ENCODE data around the gene GLRX3.

Gene GLRX3

DNA sequence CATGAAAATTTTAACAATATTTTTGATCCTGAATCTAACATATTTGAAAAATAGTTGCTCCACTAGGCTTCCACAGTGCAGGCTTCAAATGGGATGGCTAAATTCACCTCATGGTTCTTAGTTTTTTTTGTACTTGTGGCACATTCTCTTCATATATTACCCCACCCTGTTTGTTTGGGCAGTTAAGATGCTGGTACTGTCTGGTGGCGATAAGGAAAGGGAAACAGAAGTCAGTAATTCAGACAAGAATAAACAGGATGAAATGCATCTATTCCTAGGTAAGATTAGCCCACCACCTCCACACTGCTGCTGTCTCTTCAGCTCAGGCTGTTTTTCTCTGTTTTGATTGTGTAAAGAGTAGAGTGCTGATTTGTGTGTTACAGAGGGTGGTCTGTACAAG lies 44.2 kb downstream of the GLRX3 start:
- H3F3A ChIP-seq (ENCODE audit: insufficient read depth), result no peaks in the 10 kb centered on the region
- H3K27me3 ChIP-seq (ENCODE audit: low read length), result no peaks in the 10 kb centered on the region
- no peak overlapping the region for H3K4me2 ChIP-seq (ENCODE audit: low read depth, low read length, poor library complexity, severe bottlenecking)
- TF ChIP-seq EZH2phosphoT487 (conservative IDR thresholded peaks at IDR 0.05; ENCODE audit: low read length) (no peak), CTCF (IDR thresholded peaks at IDR 0.05; ENCODE audit: insufficient read depth, low read length, poor library complexity, severe bottlenecking) (no peak)
- no peaks in the 10 kb centered on the region for H4K20me1 ChIP-seq (ENCODE audit: low read depth, low read length)
- H3K9me2 ChIP-seq (replicated peaks; ENCODE audit: insufficient read depth, low read length), result no peaks in the 10 kb centered on the region
- H3K79me2 ChIP-seq (ENCODE audit: insufficient read depth, low read length), result no peaks in the 10 kb centered on the region
- H3K9ac ChIP-seq (ENCODE audit: low read length), result no peak overlapping the region
- H3K4me3 ChIP-seq (ENCODE audit: insufficient read depth, low read length, poor library complexity, severe bottlenecking), result no peak overlapping the region
- H3K36me3 ChIP-seq (ENCODE audit: low read length), result peaks cover 16% of the 10 kb centered on the region; the same call in 1 of the 2 replicates
- no peaks in the 10 kb centered on the region for H3K9me3 ChIP-seq (ENCODE audit: insufficient read depth, low read length)
- no peak overlapping the region for H2AFZ ChIP-seq (ENCODE audit: low read depth, low read length, severe bottlenecking)
- no peak overlapping the region for H3K27ac ChIP-seq (ENCODE audit: low read depth, low read length)

DNA sequence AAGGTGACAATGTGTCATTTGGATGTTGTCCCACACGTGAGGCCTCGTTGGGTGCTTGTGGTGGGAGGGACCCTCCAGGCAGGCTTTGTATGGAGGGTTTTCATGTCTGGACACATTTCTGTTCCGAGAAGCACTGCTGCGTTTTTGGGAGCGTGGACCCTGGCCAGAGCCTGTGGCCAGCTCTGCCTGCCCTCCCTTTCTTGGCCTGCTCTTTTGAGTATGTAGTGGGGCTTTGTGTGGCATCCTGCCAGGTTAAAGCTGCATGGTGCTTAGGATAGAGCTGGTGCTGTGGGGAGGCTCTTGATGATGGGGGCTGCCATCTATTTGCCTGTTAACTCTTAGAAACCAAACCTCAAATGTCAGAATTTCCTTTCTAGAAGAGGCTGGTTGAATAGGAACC lies 45.7 kb downstream of the GLRX3 start:
- H3K27me3 ChIP-seq (ENCODE audit: low read length), result no peaks in the 10 kb centered on the region
- H3K4me3 ChIP-seq (ENCODE audit: insufficient read depth, low read length, poor library complexity, severe bottlenecking), result no peak overlapping the region
- no peaks in the 10 kb centered on the region for H3K9me3 ChIP-seq (ENCODE audit: insufficient read depth, low read length)
- H3K4me2 ChIP-seq (ENCODE audit: low read depth, low read length, poor library complexity, severe bottlenecking), result no peak overlapping the region
- H4K20me1 ChIP-seq (ENCODE audit: low read depth, low read length), result no peaks in the 10 kb centered on the region
- no peak overlapping the region for H3K9ac ChIP-seq (ENCODE audit: low read length)
- no peaks in the 10 kb centered on the region for H3K9me2 ChIP-seq (replicated peaks; ENCODE audit: insufficient read depth, low read length)
- no peak for TF ChIP-seq CTCF (IDR thresholded peaks at IDR 0.05; ENCODE audit: insufficient read depth, low read length, poor library complexity, severe bottlenecking)
- no peak for TF ChIP-seq EZH2phosphoT487 (conservative IDR thresholded peaks at IDR 0.05; ENCODE audit: low read length)
- no peak overlapping the region for H2AFZ ChIP-seq (ENCODE audit: low read depth, low read length, severe bottlenecking)
- H3K36me3 ChIP-seq (ENCODE audit: low read length), result peaks cover 16% of the 10 kb centered on the region; the same call in 1 of the 2 replicates
- H3K27ac ChIP-seq (ENCODE audit: low read depth, low read length), result no peak overlapping the region
- H3K79me2 ChIP-seq (ENCODE audit: insufficient read depth, low read length), result no peaks in the 10 kb centered on the region
- no peaks in the 10 kb centered on the region for H3F3A ChIP-seq (ENCODE audit: insufficient read depth)

- peaks cover 13% of the 10 kb centered on the region; the same call in 1 of the 2 replicates for H3K36me3 ChIP-seq (ENCODE audit: low read length)
- no peak overlapping the region for H3K4me3 ChIP-seq (ENCODE audit: insufficient read depth, low read length, poor library complexity, severe bottlenecking)
- no peaks in the 10 kb centered on the region for H3K79me2 ChIP-seq (ENCODE audit: insufficient read depth, low read length)
- H3K9me2 ChIP-seq (replicated peaks; ENCODE audit: insufficient read depth, low read length), result no peaks in the 10 kb centered on the region
- H3K9me3 ChIP-seq (ENCODE audit: insufficient read depth, low read length), result no peaks in the 10 kb centered on the region
- H3K27ac ChIP-seq (ENCODE audit: low read depth, low read length), result no peak overlapping the region
- no peak overlapping the region for H3K4me2 ChIP-seq (ENCODE audit: low read depth, low read length, poor library complexity, severe bottlenecking)
- H3K9ac ChIP-seq (ENCODE audit: low read length), result no peak overlapping the region
- H3F3A ChIP-seq (ENCODE audit: insufficient read depth), result no peaks in the 10 kb centered on the region
- no peak overlapping the region for H2AFZ ChIP-seq (ENCODE audit: low read depth, low read length, severe bottlenecking)
- TF ChIP-seq CTCF (IDR thresholded peaks at IDR 0.05; ENCODE audit: insufficient read depth, low read length, poor library complexity, severe bottlenecking) (no peak), EZH2phosphoT487 (conservative IDR thresholded peaks at IDR 0.05; ENCODE audit: low read length) (no peak)
- H4K20me1 ChIP-seq (ENCODE audit: low read depth, low read length), result no peaks in the 10 kb centered on the region
- H3K27me3 ChIP-seq (ENCODE audit: low read length), result no peaks in the 10 kb centered on the region
Observed at GRCh38 chr10:130185591-130185990, 49.4 kb downstream of the GLRX3 start.
